Choroid plexus epithelial cell (primary cell): ENCODE data around the gene DNAJC16.

Source experiments
- DNase-seq: peaks from one replicate; pipeline ENCODE4 v3.0.0-alpha.2; 2010; ENCODE audit warnings: low read depth
- H3K4me3 ChIP-seq: 2 replicates; pipeline ENCODE4 v1.5.1; 2011; ENCODE audit warnings: low read depth, mild to moderate bottlenecking, control low read depth, low read length, moderate library complexity
- CTCF ChIP-seq: conservative IDR thresholded peaks from 2 replicates; pipeline ENCODE4 v1.5.1; 2011; ENCODE audit warnings: low read depth, mild to moderate bottlenecking, control low read depth, inconsistent platforms, low read length, moderate library complexity

The DNAJC16 gene

GRCh38 chr1:15625056-15625917 is 98.6 kb downstream of the DNAJC16 start:
- no peak overlapping the region for H3K4me3 ChIP-seq
- no peak for TF ChIP-seq CTCF
- DNase-seq: peak; percentile 39
